Thoracic aorta (tissue), 2 donors: ENCODE measurements around the gene NEK7. TPM values are rescaled to one million over a fixed set of nuclear protein-coding genes. Genes with fewer than 3 reads are reported as not detected.

Experiments used
- ATAC-seq: fragments of 150-250 bp; one replicate; pipeline ENCODE4 v1.8.0; 2017; ENCODE audit warnings: low read depth; ENCODE audit not compliant: insufficient number of reproducible peaks, low FRiP score
- DNase-seq: peaks from one replicate; pipeline ENCODE4 v3.0.0-alpha.2; 2020; ENCODE audit warnings: low spot score
- H3K27ac ChIP-seq, 2 donors: fragments of 200-600 bp; sonication (generic); 1 replicate in 1 of 2; 2 replicates in 1 of 2; pipeline ENCODE4 v1.5.1; 2016; ENCODE audit warnings: mild to moderate bottlenecking in 2 of 2, moderate library complexity in 2 of 2
- H3K27me3 ChIP-seq: fragments of 200-600 bp; sonication (generic); replicated peaks from 2 replicates; pipeline ENCODE4 v1.6.0; 2016; ENCODE audit warnings: mild to moderate bottlenecking; ENCODE audit not compliant: insufficient read depth
- H3K36me3 ChIP-seq: fragments of 200-600 bp; sonication (generic); one replicate; pipeline ENCODE4 v1.5.1; 2016
- H3K4me1 ChIP-seq, 2 donors: fragments of 200-600 bp; sonication (generic); 1 replicate in 1 of 2; 2 replicates in 1 of 2; pipeline versions ENCODE4 v1.5.1 to v1.6.0; 2016; ENCODE audit warnings: low read depth in 2 of 2, mild to moderate bottlenecking in 1 of 2; ENCODE audit not compliant: control insufficient read depth in 1 of 2
- H3K4me3 ChIP-seq: fragments of 200-600 bp; sonication (generic); 2 replicates; pipeline ENCODE4 v1.5.1; 2016; ENCODE audit warnings: mild to moderate bottlenecking
- H3K9me3 ChIP-seq: fragments of 200-600 bp; sonication (generic); 2 replicates; pipeline ENCODE4 v1.5.1; 2016
- CTCF ChIP-seq: fragments of 200-600 bp; sonication (generic); IDR thresholded peaks from one replicate; pipeline ENCODE4 v1.5.1; 2019; ENCODE audit warnings: antibody characterized with exemption
- total RNA-seq, 2 donors: library from RNA; depleted of rRNA; stranded (reverse); fragments of >200 nt; gene quantifications; one replicate each; pipeline versions ENCODE4 v1.1.0 to v1.2.3, GENCODE V29; 2016

Gene NEK7
- total RNA-seq, 2 donors from 2014 or later: 118 to 155 TPM

GRCh38 chr1:198328458-198329032, 171.7 kb downstream of the NEK7 start:
- ATAC-seq (no peak), DNase-seq (no peak)
- no peak for TF ChIP-seq CTCF
- no peaks in the 10 kb centered on the region for H3K4me1 ChIP-seq
- no peak overlapping the region for H3K27ac ChIP-seq
- no peaks in the 10 kb centered on the region for H3K9me3 ChIP-seq
- no peaks in the 10 kb centered on the region for H3K36me3 ChIP-seq
- H3K4me3 ChIP-seq: no peak overlapping the region
- no peaks in the 10 kb centered on the region for H3K27me3 ChIP-seq

- Histone ChIP-seq H3K4me3 (no peak overlapping the region), H3K27ac (no peak overlapping the region), H3K36me3 (no peaks in the 10 kb centered on the region), H3K27me3 (no peaks in the 10 kb centered on the region), H3K9me3 (no peaks in the 10 kb centered on the region), H3K4me1 (no peaks in the 10 kb centered on the region)
- no peak for ATAC-seq
- no peak for TF ChIP-seq CTCF
- no peak for DNase-seq
Measured at GRCh38 chr1:198330982-198331615, 174.3 kb downstream of the NEK7 start.

- no peak for TF ChIP-seq CTCF
- Histone ChIP-seq H3K27me3 (no peaks in the 10 kb centered on the region), H3K9me3 (no peaks in the 10 kb centered on the region), H3K36me3 (no peaks in the 10 kb centered on the region), H3K27ac (no peak overlapping the region), H3K4me1 (no peaks in the 10 kb centered on the region), H3K4me3 (no peak overlapping the region)
- ATAC-seq: no peak
- no peak for DNase-seq
Measured at GRCh38 chr1:198333744-198334143, 176.9 kb downstream of the NEK7 start.

- ATAC-seq (no peak), DNase-seq (no peak)
- TF ChIP-seq CTCF: no peak
- no peaks in the 10 kb centered on the region for H3K36me3 ChIP-seq
- H3K4me3 ChIP-seq: no peak overlapping the region
- no peaks in the 10 kb centered on the region for H3K9me3 ChIP-seq
- H3K4me1 ChIP-seq: no peaks in the 10 kb centered on the region
- H3K27me3 ChIP-seq: no peaks in the 10 kb centered on the region
- no peak overlapping the region for H3K27ac ChIP-seq
Measured at GRCh38 chr1:198335663-198336062, 178.9 kb downstream of the NEK7 start.

GRCh38 chr1:198337886-198338285, 181.1 kb downstream of the NEK7 start:
- Histone ChIP-seq H3K36me3 (no peaks in the 10 kb centered on the region), H3K9me3 (no peaks in the 10 kb centered on the region), H3K27me3 (no peaks in the 10 kb centered on the region), H3K4me1 (no peaks in the 10 kb centered on the region), H3K27ac (no peak overlapping the region), H3K4me3 (no peak overlapping the region)
- ATAC-seq (no peak), DNase-seq (no peak)
- TF ChIP-seq CTCF: no peak
